RPMI8226 (cell line): ENCODE data around the gene MAK.
"Not testable (repeated sequence)": the region's sequence is repeated elsewhere in the genome, so short reads cannot be mapped to it uniquely, and the experiment has no call there.

Experiments used
- DNase-seq: peaks from one replicate; pipeline ENCODE4 v3.0.0-alpha.2; 2015

Gene MAK

DNA sequence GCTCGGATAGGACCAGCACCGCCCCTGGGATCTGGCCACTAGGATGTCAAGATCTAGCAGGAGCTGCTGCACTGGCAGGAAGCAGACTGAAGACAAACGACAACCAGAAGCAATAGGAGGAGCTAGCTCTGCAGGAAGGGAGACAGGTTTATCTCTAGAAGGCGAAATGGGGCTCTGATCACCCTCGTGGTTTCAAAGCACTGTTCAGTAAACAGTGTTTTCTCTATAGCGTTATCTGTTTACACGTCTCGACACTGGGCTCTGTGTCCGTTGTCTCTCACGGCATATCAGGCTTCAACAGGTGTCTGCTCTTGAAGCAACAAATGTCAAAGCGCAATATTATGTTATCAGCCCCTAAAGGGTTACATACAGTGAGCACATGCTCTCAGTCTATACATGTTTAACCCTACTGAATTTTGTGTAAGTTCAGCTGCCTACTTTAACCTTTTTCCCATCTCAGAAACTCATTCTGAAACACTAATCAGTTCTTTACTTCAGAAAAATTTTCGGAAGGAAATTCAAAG lies 66.9 kb downstream of the MAK start:
- no peak for DNase-seq

DNA sequence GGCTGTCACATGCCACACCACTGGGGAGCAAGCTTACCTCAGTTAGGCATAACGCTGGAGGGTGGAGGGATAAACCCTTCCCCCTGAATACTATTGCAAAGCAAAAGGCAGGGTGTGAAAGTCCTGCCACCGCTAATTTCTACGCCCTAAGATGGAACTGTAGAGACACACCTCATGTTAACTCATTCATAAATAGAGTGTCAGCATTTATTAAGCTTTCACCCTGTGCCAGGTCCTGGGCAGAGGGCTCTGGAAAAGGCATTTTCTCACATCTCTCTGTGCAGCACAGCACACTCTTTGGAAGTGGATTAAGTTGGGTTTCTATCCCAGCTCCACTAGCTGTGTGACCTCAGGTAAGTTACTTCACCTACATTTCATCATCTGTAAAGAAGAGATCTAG lies 68.9 kb downstream of the MAK start:
- DNase-seq, result no peak

DNA sequence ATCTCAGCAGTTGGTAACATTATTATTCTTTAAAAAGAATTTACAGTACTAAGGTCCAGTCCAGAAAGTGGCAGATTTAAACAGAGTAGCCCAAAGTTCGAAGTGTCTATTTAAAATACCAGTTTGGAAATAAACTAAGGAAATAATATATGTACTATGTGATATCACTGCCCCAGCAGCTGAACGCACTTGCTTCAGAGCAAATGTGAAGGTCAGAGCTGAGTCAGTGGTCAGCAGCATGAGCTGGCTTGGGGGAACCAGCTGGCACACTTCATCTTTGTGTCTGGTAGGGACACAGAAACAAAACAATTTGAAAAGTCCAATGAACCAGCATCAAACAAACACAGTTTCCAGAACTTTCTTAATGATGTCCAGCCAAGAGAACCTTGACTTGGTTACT lies 75.3 kb downstream of the MAK start:
- no peak for DNase-seq

DNA sequence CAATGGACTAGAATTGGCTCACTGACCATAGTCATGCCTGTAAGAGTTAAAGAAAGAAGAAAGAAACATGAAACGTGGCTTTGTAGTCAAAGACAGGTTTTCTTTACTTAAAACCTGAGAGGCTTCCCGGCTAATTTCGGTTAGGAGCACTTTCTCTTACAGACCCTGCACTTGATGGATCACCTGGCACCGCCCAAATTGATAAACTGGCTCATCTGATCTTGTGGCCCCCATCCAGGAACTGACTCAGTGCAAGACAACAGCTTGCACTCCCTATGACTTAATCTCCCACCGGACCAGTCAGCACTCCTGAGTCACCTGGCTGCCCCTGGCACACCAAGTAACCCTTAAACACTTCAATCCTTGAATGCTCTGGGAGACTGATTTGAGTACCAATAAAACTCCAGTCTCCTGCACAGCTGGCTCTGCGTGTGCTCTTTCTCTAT lies 78.4 kb downstream of the MAK start:
- DNase-seq, result no peak

DNA sequence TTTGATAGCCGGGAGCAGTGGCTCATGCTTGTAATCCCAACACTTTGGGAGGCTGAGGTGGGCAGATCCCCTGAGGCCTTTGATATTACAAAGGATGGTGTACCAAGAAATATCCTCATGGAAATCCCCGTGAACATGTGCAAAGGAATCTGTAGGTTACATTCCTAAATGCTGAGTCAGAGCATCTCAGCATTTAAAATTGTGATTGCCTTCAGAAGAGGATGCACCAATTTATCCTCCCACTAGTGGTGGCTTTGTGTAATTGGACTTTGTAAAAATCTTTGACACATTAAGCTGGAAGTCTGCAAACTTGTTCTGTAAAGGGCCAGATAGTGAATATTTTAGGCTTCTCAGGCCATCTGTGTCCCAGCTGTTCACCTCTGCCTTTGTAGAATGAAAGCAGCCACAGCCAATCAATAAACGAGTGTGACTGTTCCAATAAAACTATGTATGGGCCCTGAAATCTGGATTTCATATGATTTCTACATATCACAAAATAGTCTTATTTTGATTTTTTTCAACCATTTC lies 79.0 kb downstream of the MAK start:
- peak; percentile 65 for DNase-seq

DNA sequence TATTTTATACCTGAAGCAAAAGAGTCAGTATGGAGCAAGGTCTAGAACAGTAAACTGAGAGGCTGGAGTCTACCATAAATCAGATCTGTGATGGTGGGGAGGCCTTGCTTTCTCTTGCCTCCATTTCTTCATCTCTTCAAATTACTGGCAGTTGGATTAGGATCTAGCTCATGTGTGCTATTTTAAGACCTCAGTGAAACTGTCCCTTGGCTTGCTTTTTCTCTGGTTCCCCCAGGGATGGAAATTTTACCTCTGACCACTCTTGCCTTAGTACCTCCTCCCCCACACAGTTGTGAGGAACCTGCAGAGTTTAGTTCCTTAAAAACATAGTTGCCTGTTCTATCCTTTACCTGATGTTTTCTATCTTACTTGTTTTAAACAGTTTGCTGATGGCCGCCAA lies 82.3 kb downstream of the MAK start:
- DNase-seq, result no peak

DNA sequence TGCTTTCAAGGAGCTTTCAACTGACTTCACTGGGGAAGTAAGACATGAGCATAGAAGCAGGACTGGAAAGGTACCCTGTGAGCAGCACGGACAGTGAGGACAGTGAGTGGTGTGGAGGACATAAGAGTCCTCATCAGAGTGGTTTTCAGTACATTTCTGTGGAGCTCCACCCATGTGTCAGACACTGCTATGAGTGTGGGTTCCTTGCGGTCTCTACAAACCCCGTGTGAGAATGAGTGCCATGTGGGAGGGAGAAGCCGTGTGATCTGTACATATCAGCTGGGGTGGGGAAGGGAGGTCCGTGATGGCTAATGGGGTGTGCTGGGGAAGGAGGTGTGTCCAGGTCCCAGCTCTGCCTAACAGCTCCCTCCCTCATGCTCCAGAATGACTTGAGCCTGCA lies 86.6 kb downstream of the MAK start:
- not testable (repeated sequence) for DNase-seq

DNA sequence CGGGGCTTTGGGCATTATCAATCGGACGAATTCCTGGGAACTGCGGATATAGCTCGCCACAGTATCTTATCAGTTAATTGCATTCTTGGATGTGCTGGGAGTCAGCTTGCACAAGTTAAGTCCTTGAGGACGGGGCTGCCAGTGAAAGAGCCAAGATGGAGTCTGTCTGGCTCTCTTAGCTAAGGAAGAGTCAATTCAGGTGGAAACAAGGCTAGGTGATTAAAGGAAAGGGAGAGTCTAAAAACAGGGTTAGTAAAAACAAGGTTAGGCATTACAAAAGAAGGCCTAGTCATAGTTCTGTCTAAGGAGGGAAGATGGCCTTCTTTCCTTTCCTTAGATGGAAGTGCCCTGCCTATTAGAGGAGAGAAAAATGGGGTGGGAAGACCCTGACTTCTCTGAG lies 87.8 kb downstream of the MAK start:
- DNase-seq, result not testable (repeated sequence)

DNA sequence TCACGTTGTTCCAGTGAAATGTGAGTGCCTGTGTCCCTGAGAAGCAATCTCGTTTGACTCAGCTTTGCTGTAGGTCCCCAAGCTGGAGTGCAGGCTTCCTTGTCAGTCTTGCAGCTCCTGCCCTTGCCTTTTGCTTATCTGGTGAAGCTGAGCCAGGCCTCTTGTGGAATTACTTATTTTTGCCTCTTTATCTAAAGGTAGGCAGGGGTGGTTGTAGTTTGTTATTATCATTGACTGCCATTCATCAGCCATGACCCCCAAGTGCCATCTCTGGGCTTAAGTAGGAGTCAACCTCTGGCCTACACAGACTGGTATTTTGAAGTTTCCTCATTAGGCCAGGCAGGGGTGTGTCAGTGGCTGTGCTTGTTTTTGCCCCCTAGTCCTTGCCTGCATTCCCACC lies 88.6 kb downstream of the MAK start:
- DNase-seq, result no peak

DNA sequence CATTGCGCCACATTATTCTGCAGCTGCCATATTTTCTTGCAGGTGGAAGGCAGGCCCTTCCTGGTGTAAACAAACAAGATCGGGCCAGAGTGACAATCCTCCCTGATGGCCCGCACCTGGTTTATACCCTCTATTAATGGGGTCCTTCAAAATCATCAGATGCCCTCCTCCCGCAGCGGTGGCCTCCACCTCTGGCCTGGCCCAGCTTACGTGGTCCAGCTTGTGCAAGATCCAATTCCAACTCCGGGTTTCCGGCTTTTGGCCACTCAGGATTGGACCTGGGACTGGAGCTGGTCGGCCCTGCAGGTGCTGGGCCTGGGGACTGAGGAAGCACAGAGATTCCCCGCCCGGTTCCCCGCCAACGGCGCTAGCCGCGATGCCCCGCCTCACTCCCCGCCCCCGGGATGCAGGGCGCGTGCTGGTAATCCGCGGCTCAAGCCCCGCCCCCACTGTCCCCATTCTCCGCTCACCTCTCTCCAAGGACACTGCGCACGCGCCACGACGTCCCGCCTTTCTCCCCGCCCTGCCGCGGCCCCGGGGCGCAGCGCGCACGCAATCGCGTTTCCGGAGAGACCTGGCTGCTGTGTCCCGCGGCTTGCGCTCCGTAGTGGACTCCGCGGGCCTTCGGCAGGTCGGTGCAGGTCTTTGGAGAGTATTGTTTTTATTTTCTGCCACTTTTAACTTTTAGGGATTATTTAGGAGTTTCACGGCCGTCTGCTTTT lies 90.9 kb downstream of the MAK start, which contains the start of gene TMEM14B:
TSS of gene TMEM14B (plus strand) at position 555 of the 722 bp plus-strand sequence. CDS start 1,441 bp downstream, outside the sequence.
- peak; percentile 100 for DNase-seq

DNA sequence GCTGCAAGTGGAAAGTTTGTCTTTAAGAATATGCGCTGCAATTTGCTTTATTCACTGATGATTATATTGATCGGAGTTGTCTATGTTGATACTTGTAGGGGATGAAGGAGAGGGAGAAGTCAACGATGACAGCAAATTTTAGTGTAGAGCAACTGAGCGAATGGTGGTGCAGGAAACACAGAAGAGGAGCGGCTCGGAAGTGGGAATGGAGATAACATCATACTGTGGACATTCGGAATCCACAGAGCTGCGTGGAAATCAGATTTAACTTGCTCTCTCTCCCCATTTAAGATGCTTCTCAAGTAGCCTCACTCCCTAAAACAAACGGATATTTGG lies 91.5 kb downstream of the MAK start:
- no peak for DNase-seq

DNA sequence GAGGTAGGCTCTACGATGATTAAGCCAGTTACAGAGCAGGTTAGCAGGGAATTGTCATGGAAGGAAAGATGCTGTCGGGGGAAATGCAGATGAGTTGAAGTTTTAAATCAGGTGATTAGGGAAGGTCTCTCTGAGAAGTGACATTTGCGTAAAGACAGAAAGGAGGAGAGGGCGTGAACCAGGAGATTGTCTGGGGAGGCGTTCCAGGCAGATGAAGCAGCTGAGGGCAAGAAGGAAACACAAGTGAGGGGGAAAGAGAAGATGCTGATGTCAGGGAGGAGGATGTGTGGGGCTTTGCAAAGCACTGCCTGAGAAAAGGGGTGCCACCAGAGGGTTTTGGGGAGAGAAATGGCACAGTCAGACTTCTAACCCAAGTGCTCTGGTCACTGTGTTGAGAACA lies 93.2 kb downstream of the MAK start:
- no peak for DNase-seq

DNA sequence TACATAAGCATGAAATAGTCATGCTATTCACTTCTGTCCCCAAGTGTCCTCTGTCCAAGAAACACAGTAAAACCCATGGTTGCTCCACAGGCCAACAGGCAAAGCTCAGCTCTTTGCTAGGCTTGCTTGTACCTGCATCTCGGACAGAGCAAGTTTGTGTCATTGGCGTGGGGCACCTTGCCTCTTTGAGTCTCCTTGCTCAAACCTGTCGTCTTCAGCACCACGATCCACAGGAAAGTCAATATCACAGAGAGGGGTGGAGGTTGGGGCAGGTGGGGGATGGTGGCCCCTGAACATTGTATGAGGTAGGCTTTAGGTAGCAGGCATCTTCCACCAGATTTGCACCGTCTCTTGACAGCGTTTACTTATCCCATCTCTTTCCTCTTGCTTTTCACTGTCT lies 94.8 kb downstream of the MAK start:
- no peak for DNase-seq

DNA sequence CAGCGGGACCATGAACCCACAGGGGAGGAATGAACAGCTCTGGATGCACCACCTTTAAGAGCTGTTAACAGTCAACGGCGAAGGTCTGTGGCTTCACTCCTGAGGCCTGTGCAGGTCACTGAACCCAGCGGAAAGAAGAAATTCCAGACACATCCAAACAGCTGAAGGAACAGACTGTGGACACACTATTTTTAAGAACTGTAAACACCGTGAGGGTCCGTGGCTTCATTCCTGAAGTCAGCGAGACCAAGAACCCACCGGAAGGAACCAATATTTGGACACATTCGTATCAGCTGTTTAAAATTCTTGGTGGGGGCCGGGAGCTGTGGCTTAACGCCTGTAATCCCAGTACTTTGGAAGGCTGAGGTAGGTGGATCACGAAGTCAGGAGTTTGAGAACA lies 96.1 kb downstream of the MAK start:
- no peak for DNase-seq

DNA sequence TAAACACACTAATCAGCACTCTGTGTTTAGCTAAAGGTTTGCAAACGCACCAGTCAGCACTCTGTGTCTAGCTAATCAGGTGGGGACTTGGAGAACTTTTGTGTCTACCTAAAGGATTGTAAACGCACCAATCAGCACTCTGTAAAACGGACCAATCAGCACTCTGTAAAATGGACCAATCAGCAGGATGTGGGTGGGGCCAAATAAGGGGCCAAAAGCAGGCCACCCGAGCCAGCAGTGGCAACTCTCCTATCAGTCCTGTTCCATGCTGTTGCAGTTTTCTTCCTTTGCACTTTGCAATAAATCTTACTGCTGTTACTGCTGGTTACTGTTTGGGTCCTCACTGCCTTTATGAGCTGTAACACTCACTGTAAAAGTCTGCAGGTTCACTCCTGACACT lies 96.7 kb downstream of the MAK start:
- not testable (repeated sequence) for DNase-seq

DNA sequence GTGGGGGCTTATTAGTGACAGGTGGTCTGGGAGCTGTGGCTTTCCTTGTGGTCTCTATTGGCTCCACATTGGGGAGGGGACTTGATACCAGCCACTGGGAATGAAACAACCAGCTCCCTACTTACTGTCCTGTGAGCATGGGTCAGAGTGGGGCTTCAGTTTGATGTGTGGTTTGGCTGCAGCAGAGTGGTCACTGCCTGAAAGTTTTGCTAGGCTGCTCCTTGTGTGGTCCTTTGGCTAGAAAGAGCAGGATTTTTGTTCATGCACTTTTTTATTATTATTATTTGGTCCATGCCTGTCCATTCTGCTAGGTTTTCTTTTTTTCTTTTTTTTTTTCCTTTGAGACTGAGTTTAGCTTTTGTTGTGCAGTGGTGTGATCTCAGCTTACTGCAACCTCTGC lies 98.3 kb downstream of the MAK start:
- no peak for DNase-seq

DNA sequence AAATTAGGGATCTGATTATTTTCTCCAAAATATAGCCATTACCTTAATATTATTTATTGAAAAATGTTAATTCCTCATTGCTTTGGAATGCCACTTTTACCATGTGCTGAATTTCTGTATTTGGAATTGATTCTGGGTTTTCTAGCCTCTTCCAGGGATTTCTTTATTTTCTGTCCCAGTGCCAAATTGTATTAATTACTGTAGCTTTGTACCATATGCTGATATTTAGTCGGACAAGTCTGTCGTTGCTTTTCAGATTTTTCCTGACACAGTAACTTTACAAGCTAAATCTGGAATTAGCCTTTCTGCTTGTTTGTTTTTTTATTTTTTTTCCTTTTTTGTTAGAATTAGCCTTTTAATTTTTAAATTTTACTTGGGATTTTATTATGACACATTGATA lies 101.6 kb downstream of the MAK start:
- DNase-seq, result no peak

DNA sequence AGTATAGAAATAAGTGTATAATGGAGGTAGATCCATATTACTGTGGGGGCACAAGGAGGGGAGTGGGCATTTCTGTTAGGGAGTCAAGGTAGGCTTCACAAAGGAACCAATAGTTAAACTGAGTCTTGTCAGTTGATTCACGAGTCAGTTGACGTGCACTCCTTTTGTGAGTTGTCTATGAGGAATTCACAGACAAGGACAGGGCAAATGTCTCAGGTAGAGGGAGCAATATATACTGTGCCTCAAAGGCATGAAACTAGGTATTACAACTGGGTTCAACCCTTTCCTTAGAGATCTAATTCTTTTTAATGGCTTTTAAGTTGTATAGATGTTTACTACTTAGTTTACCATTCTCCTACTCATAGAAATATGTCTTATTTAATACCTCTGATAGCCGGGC lies 104.5 kb downstream of the MAK start:
- no peak for DNase-seq

DNA sequence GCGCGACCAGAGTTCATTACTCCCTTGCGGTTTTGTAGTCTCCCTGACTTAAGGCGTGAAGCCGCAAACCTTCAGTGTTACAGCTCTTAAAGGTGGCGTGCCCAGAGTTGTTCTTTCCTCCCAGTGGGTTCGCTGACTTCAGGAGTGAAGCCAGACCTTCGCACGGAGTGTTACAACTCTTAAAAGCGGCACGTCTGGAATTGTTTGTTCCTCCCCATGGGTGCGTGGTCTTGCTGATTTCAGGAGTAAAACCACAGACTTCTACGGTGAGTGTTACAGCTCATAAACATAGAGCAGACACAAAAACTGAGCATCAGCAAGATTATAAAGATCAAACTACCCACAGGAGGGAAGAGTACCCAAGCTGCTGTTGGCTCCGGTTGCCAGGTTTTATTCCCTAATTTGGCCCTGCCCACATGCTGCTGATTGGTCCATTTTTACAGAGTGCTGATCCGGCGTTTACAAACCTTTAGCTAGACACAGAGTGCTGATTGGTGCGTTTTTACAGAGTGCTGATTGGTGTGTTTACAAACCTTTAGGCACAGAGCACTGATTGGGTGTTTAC lies 105.1 kb downstream of the MAK start:
- DNase-seq, result no peak

DNA sequence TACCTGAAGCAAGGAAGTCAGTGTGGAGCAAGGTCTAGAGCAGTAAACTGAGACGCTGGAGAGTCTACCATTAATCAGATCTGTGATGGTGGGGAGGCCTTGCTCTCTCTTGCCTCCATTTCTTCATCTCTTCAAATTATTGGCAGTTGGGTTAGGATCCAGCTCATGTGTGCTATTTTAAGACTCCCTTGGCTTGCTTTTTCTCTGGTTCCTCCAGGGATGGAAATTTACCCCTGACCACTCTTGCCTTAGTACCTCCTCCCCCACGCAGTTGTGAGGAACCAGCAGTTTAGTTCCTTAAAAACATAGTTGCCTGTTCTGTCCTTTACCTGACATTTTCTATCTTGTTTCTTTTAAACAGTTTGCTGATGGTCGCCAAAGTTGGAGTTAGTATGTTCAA lies 108.1 kb downstream of the MAK start:
- DNase-seq, result no peak

DNA sequence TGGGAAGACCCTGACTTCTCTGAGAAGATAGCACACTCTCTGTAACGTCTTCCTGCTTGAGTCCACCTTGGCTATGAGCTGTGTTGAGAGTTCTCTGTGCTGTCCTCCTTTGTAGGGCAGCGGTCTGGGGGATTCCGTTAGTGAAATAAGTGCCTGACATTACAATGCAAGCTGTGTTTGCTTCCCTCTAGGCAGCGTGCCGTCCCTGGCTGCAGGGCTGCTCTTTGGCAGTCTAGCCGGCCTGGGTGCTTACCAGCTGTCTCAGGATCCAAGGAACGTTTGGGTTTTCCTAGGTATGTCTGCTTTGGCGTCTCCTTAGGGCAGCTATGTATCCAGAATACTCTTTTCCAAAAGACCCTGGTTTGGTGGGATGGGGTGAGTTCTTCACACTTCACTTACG lies 112.6 kb downstream of the MAK start:
- no peak for DNase-seq

DNA sequence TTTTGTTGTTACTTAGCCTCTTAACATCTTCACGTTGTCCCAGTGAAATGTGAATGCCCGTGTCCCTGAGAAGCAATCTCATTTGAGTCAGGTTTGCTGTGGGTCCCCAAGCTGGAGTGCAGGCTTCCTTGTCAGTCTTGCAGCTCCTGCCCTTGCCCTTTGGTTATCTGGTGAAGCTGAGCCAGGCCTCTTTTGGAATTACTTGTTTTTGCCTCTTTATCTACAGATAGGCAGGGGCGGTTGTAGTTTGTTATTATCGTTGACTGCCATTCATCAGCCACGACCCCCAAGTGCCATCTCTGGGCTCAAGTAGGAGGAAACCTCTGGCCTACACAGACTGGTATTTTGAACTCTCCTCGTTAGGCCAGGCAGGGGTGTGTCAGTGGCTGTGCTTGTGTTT lies 113.3 kb downstream of the MAK start:
- DNase-seq, result no peak

DNA sequence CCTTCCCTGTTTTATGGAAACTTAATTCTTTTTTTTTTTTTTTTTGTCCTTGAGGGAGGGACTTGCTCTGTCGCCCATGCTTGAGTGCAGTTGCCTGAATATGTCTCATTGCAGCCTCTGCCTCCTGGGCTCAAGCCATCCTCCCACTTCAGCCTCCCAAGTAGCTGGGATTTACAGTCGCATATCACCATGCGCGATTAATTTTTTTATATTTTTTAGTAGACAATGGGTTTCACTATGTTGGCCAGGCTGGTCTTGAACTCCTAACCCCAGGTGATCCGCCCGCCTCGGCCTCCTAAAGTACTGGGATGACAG lies 114.8 kb downstream of the MAK start:
- DNase-seq, result no peak

DNA sequence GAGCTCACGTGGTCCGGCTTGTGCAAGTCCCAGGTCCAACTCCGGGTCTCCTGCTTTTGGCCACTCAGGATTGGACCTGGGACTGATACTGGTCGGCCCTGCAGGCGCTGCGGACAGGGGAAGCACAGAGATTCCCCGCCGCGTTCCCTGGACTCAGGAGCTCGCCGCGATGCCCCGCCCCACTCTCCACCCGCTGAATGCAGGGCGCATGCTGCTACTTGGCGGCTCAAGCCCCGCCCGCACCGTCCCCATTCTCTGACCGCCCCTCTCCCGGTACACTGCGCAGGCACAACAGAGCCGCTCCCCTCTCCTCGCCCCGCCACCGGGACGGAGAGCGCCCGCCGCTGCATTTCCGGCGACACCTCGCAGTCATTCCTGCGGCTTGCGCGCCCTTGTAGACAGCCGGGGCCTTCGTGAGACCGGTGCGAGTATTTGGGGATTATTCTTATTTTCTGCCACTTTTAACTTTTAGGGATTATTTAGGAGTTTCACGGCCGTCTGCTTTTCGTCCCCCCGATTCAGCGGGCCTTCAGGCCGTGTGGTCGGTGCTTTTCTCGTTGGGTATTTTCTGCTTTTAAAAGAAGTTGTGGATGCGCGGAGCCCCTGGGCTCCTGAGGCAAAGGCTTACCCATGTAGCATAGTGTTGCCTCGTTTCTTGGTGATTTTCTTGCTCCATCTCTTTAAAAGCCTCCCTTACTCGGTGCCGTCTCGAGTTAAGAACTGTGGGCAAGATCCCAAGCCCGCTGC lies 115.3 kb downstream of the MAK start, which contains the start of gene TMEM14C:
TSS of gene TMEM14C (plus strand) at position 251 of the 747 bp plus-strand sequence. CDS start 1,544 bp downstream, outside the sequence.
- peak; percentile 98 for DNase-seq
